ENCODE results near the gene NCOR1. TPM values are rescaled to one million over a fixed set of nuclear protein-coding genes. Genes with fewer than 3 reads are reported as not detected.
A peak's percentile ranks its signal among the peaks of the same experiment; 100 is the strongest.
"Not testable (repeated sequence)": the region's sequence is repeated elsewhere in the genome, so short reads cannot be mapped to it uniquely, and the experiment has no call there.

NCOR1 gene
- total RNA-seq, 2 experiments from 2014 or later, result 68.0 to 134 TPM

DNA sequence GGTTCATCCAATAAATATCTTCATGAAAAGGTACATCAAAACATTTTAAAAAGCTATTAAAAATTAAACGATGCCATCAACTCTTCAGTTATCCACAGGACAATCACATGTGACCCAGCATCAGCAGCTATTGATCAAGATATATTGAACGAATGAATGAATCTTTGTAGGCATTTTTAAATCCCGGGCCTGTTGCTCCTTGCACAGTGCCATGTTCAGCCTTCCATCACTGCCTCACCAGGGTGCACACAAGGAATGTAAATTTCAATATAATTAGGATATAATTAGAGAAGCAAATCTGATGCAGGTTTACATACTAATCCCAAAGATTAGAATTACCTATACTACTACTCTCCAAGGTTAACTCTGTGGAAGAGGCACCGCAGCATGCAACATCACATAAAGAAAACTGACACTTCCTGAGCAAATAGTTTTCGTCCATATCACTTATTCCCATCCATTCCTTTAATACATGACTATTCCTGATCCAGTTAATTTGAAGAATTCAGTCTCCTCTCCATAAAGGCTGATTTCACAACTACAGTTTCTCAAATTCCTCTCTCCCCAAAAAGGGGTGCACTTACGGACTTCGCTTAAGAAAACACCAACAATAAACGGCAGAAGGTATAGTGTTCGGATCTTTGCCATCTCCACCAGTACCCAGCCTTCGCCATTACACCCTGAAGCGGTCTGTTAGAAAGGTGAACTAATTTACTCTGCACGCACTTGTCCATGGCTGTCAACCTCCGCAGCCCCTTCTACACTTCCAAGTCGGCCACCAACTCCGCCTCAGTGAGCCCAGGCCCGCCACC is 938 bp downstream of the NCOR1 start:
- peak overlapping the region; percentile 75 for H3K4me3 ChIP-seq (ENCODE audit: low read depth, low read length, poor library complexity, severe bottlenecking)
- no peaks in the 10 kb centered on the region for H3K9me2 ChIP-seq (ENCODE audit: insufficient read depth, low read length)
- peaks cover 5% of the 10 kb centered on the region for H3K36me3 ChIP-seq (ENCODE audit: insufficient read depth, low read length)
- H2AFZ ChIP-seq (ENCODE audit: low read length), result peak overlapping the region; percentile 77
- TF ChIP-seq EZH2phosphoT487 (IDR thresholded peaks at IDR 0.05; ENCODE audit: borderline replicate concordance, low read depth, low read length), result no peak
- TF ChIP-seq CTCF (conservative IDR thresholded peaks at IDR 0.05; ENCODE audit: low read length), result no peak
- peak overlapping the region; percentile 87 for H3K27ac ChIP-seq (ENCODE audit: low read depth, low read length, poor library complexity, severe bottlenecking)
- H3K4me1 ChIP-seq (ENCODE audit: insufficient read depth, low read length, poor library complexity, severe bottlenecking), result peaks cover 20% of the 10 kb centered on the region
- peaks cover 16% of the 10 kb centered on the region; the same call in 1 of the 2 replicates for H4K20me1 ChIP-seq (ENCODE audit: insufficient read depth, low read length)
- no TSS peak for BruUV-seq (replicated peaks)
- ChIA-PET POLR2A (interaction anchor here (0.7 to 1.2 kb wide), 4 partner anchors 9 to 25 kb away, joined by 3 to 7 read pairs (median 3); no protein-coding TSS in a partner anchor), CTCF (ENCODE audit: unreplicated experiment) (no interaction called here)
- peaks cover 4% of the 10 kb centered on the region; the same call in 1 of the 2 replicates for H3K9me3 ChIP-seq (ENCODE audit: low read length)
- peak overlapping the region; percentile 90 for H3K4me2 ChIP-seq (ENCODE audit: low read length)
- DNase-seq (ENCODE audit: low spot score), result no peak
- H3K79me2 ChIP-seq (ENCODE audit: insufficient read depth, low read depth, low read length), result peaks cover 79% of the 10 kb centered on the region
- intact Hi-C loops (cut with micrococcal nuclease; ENCODE audit: unreplicated experiment), result loop anchor here (5.0 kb wide), 2 partner anchors 73 to 138 kb away; partner anchors contain the start of gene CENPV

- Histone ChIP-seq H4K20me1 (ENCODE audit: insufficient read depth, low read length) (peaks cover 16% of the 10 kb centered on the region; the same call in 1 of the 2 replicates), H3K4me1 (ENCODE audit: insufficient read depth, low read length, poor library complexity, severe bottlenecking) (peaks cover 20% of the 10 kb centered on the region), H2AFZ (ENCODE audit: low read length) (no peak overlapping the region), H3K4me3 (ENCODE audit: low read depth, low read length, poor library complexity, severe bottlenecking) (no peak overlapping the region), H3K79me2 (ENCODE audit: insufficient read depth, low read depth, low read length) (peaks cover 75% of the 10 kb centered on the region), H3K9me2 (ENCODE audit: insufficient read depth, low read length) (no peaks in the 10 kb centered on the region), H3K4me2 (ENCODE audit: low read length) (peak overlapping the region; percentile 3; the same call in 1 of the 2 replicates), H3K27ac (ENCODE audit: low read depth, low read length, poor library complexity, severe bottlenecking) (no peak overlapping the region), H3K9me3 (ENCODE audit: low read length) (peaks cover 4% of the 10 kb centered on the region; the same call in 1 of the 2 replicates), H3K36me3 (ENCODE audit: insufficient read depth, low read length) (no peaks in the 10 kb centered on the region)
- DNase-seq (ENCODE audit: low spot score), result no peak
- TF ChIP-seq CTCF (conservative IDR thresholded peaks at IDR 0.05; ENCODE audit: low read length) (no peak), EZH2phosphoT487 (IDR thresholded peaks at IDR 0.05; ENCODE audit: borderline replicate concordance, low read depth, low read length) (no peak)
- ChIA-PET POLR2A (interaction anchor here (0.6 kb wide), 4 partner anchors 12 to 1471 kb away, joined by 3 to 6 read pairs (median 3); no protein-coding TSS in a partner anchor), CTCF (ENCODE audit: unreplicated experiment) (no interaction called here)
- BruUV-seq (replicated peaks), result no TSS peak
- intact Hi-C loops (cut with micrococcal nuclease; ENCODE audit: unreplicated experiment), result no loop called here
Measured at GRCh38 chr17:16212793-16213192, 2.5 kb downstream of the NCOR1 start.

DNA sequence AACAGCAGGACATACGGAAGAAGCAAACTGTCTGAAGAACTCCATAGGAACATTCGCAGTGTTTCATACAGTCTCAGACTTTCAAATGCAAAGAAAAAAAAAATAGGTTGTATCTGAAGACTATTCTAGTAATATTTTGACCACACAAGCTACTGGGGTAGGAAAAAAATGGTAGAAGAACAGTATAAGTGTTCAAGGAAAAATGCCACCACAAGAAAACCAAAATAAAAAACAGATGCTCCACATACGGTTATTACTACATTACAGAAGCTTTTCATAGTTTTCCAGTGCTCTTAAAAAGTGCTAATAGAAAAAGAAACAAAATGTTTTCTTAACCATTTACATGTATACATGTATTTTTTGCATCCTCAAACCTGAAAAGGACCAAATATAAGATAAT is 3.7 kb downstream of the NCOR1 start:
- intact Hi-C loops (cut with micrococcal nuclease; ENCODE audit: unreplicated experiment), result no loop called here
- no peaks in the 10 kb centered on the region for H3K36me3 ChIP-seq (ENCODE audit: insufficient read depth, low read length)
- DNase-seq (ENCODE audit: low spot score), result no peak
- H3K9me2 ChIP-seq (ENCODE audit: insufficient read depth, low read length), result no peaks in the 10 kb centered on the region
- H2AFZ ChIP-seq (ENCODE audit: low read length), result no peak overlapping the region
- peaks cover 18% of the 10 kb centered on the region for H3K4me1 ChIP-seq (ENCODE audit: insufficient read depth, low read length, poor library complexity, severe bottlenecking)
- CTCF ChIA-PET (ENCODE audit: unreplicated experiment), result no interaction called here
- H4K20me1 ChIP-seq (ENCODE audit: insufficient read depth, low read length), result peaks cover 16% of the 10 kb centered on the region; the same call in 1 of the 2 replicates
- no TSS peak for BruUV-seq (replicated peaks)
- POLR2A ChIA-PET, result no interaction called here
- TF ChIP-seq EZH2phosphoT487 (IDR thresholded peaks at IDR 0.05; ENCODE audit: borderline replicate concordance, low read depth, low read length) (no peak), CTCF (conservative IDR thresholded peaks at IDR 0.05; ENCODE audit: low read length) (no peak)
- peaks cover 73% of the 10 kb centered on the region for H3K79me2 ChIP-seq (ENCODE audit: insufficient read depth, low read depth, low read length)
- no peak overlapping the region for H3K4me2 ChIP-seq (ENCODE audit: low read length)
- H3K9me3 ChIP-seq (ENCODE audit: low read length), result peaks cover 4% of the 10 kb centered on the region; the same call in 1 of the 2 replicates
- H3K27ac ChIP-seq (ENCODE audit: low read depth, low read length, poor library complexity, severe bottlenecking), result no peak overlapping the region
- H3K4me3 ChIP-seq (ENCODE audit: low read depth, low read length, poor library complexity, severe bottlenecking), result no peak overlapping the region

DNA sequence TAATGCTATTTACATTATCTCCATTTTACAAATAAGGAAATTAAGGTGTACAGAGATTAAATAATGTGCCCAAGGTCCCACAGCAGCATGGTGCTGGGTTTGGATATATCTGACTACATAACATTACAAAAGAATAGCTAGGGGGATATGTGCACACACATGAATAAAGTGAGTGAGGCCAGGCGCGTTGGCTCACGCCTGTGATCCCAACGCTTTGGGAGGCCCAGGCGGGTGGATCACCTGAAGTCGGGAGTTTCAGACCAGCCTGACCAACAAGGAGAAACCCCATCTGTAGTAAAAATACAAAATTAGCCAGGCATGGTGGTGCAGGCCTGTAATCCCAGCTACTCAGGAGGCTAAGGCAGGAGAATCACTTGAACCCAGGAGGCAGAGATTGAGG is 10.6 kb downstream of the NCOR1 start:
- H3K36me3 ChIP-seq (ENCODE audit: insufficient read depth, low read length); POLR2A ChIA-PET; BruUV-seq (replicated peaks); H3K4me3 ChIP-seq (ENCODE audit: low read depth, low read length, poor library complexity, severe bottlenecking); H3K4me2 ChIP-seq (ENCODE audit: low read length); CTCF ChIA-PET (ENCODE audit: unreplicated experiment); DNase-seq (ENCODE audit: low spot score); H3K27ac ChIP-seq (ENCODE audit: low read depth, low read length, poor library complexity, severe bottlenecking); H3K9me3 ChIP-seq (ENCODE audit: low read length); H4K20me1 ChIP-seq (ENCODE audit: insufficient read depth, low read length); intact Hi-C loops (cut with micrococcal nuclease; ENCODE audit: unreplicated experiment); H3K9me2 ChIP-seq (ENCODE audit: insufficient read depth, low read length); H2AFZ ChIP-seq (ENCODE audit: low read length): not testable (repeated sequence)
- Histone ChIP-seq H3K79me2 (ENCODE audit: insufficient read depth, low read depth, low read length) (peaks cover 78% of the 10 kb centered on the region), H3K4me1 (ENCODE audit: insufficient read depth, low read length, poor library complexity, severe bottlenecking) (peaks cover 13% of the 10 kb centered on the region)

Measured in OCI-LY7 (cell line).